Neural progenitor cell (in vitro differentiated cells): ENCODE results near the gene UPF2.

Source experiments
- EZH2 ChIP-seq: fragments of 200-600 bp; sonication (generic); IDR thresholded peaks from 2 replicates; pipeline ENCODE4 v1.6.1; 2017; ENCODE audit warnings: antibody characterized with exemption, mild to moderate bottlenecking, moderate library complexity
- EZH2phosphoT487 ChIP-seq: fragments of 200-600 bp; sonication (generic); IDR thresholded peaks from 2 replicates; pipeline ENCODE4 v1.6.1; 2017; ENCODE audit warnings: antibody characterized with exemption
- TF ChIP-seq, protein P1 (sequence below): fragments of 200-600 bp; sonication (generic); IDR thresholded peaks from 2 replicates; pipeline ENCODE4 v1.5.1; 2017; ENCODE audit warnings: antibody characterized with exemption, mild to moderate bottlenecking

DNA sequence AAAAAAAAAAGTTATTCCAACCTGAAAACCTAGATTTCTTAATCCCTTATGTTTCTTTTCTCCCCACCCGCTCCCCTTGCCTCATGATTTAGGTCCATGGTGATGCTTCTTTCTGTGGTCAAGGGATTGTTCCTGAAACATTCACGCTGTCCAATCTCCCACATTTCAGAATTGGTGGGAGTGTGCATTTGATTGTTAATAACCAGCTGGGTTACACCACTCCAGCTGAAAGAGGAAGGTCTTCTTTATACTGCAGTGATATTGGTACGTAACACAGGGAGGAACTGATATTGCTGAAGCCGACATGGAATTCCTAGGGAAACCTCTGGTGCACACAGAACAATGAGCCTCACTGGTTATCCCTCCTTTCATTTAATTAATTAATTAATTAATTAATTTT is 48.8 kb upstream of the UPF2 start:
- TF ChIP-seq, protein P1, sequence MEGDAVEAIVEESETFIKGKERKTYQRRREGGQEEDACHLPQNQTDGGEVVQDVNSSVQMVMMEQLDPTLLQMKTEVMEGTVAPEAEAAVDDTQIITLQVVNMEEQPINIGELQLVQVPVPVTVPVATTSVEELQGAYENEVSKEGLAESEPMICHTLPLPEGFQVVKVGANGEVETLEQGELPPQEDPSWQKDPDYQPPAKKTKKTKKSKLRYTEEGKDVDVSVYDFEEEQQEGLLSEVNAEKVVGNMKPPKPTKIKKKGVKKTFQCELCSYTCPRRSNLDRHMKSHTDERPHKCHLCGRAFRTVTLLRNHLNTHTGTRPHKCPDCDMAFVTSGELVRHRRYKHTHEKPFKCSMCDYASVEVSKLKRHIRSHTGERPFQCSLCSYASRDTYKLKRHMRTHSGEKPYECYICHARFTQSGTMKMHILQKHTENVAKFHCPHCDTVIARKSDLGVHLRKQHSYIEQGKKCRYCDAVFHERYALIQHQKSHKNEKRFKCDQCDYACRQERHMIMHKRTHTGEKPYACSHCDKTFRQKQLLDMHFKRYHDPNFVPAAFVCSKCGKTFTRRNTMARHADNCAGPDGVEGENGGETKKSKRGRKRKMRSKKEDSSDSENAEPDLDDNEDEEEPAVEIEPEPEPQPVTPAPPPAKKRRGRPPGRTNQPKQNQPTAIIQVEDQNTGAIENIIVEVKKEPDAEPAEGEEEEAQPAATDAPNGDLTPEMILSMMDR, result no peak
- TF ChIP-seq EZH2phosphoT487, result no peak
- TF ChIP-seq EZH2, result no peak
